GM19025 (cell line): ENCODE measurements around the gene SLC22A23.

Experiments
- ATAC-seq: cut with Tn5 transposase; IDR thresholded peaks from one replicate; pipeline ENCODE4 v1.9.1; 2021; ENCODE audit warnings: mild to moderate bottlenecking, low read depth, moderate library complexity; ENCODE audit not compliant: unreplicated experiment

Gene SLC22A23

DNA sequence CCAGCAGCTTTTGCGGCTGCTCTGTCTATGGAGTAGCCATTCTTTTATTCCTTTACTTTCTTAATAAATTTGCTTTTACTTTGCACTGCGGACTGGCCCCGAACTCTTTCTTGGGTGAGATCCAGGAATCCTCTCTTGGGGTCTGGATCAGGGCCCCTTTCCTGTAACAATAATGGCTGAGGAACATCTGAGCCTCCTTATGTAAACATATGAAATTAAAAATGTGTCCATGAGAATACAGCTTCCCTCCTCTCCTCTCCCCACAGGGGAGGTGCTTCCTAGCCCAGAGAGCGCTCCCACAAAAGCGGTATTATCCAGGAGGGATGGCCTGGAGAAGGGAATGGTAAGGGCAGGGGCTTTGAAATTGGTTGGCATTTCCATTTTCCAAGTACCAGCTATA lies 117.0 kb downstream of the SLC22A23 start:
- no peak for ATAC-seq

DNA sequence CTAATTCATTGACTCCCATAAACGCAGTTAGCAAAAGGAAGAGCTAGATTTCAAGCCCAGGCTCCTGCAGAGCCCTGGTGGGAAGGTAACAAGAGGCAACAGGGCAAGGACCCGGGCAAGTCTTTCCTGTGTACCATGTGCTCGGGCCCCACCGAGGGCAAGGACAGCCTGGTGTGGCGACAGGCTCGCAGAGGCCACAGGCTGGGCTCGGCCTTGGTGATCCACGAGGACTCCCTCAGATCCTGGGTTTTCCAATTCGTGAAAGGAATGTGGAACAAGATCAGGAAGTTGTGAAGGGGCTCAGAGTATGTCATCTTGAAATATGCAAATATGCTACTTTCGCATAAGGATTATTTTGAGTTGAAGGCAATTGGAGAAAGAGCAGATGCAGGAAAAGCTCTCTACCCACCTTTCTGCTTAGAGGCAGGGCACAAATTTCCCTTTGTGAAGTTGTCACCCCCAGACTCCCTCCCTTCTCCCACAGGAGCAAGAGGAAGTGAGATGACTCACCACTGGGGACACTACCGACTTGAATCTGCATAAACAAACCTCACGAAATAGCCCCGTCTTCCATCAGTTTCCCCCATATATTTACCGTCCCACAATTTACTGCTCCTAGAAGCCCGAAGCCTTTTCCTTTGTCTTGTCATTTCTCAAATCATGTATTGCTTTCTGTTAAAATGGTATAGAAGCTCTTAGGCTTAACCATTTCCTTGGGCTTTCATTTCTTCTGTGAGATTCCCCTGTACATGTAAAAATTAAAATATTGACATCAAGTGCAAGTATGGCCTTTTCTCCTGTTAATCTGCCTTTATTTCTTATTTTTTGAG lies 119.1 kb downstream of the SLC22A23 start:
- ATAC-seq, result no peak

GRCh38 chr6:3336859-3337515 lies 119.9 kb downstream of the SLC22A23 start:
- no peak for ATAC-seq

- no peak for ATAC-seq
Measured at GRCh38 chr6:3336066-3336786, 120.6 kb downstream of the SLC22A23 start.

DNA sequence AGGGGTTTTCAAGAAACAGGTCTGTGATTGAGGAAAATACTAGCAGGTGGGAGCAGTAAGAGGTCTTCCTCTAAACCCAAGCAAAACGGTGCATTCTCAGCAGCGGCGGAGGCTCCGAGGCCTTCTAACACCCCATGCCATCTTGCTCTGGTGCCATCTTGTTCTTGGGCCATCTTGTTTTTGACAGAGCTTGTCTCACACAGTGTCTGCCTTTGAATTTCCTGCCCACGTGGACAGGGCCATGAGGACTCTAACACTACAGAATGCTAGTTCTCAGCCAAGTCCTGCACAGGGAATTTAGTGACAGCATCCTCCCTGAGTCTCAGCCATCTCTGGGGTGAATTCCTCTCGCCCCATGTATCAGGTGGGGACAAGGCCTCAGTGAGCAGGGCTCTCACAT lies 121.7 kb downstream of the SLC22A23 start:
- no peak for ATAC-seq

GRCh38 chr6:3334555-3334954 lies 122.3 kb downstream of the SLC22A23 start:
- ATAC-seq, result no peak

- peak; percentile 57 for ATAC-seq
Measured at GRCh38 chr6:3333263-3333662, 123.6 kb downstream of the SLC22A23 start.

GRCh38 chr6:3331971-3332370 lies 124.9 kb downstream of the SLC22A23 start:
- ATAC-seq, result no peak

DNA sequence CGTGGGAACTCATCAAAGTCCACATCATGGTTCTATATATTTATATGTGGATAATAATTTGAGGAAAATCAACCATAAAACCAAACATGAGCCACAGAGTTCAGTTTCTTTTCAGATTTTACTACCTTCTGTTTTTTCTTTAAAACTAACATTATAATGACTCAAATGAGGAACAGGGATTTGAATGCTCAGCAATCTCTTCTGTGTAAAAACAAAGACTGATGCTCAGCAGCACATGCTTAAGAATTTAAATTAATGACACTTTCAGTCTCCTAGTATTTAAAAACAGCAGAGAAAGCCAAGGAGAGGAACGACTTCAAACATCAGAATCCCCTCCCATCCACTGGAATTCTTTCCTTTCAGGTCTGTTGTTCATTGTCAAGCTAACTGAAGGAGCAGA lies 125.4 kb downstream of the SLC22A23 start:
- ATAC-seq, result no peak

- ATAC-seq, result no peak
Measured at GRCh38 chr6:3330199-3330598, 126.7 kb downstream of the SLC22A23 start.

- ATAC-seq, result no peak
Measured at GRCh38 chr6:3329393-3330051, 127.3 kb downstream of the SLC22A23 start.

- no peak for ATAC-seq
Measured at GRCh38 chr6:3328796-3329195, 128.1 kb downstream of the SLC22A23 start.

GRCh38 chr6:3328145-3328544 lies 128.7 kb downstream of the SLC22A23 start:
- ATAC-seq, result no peak

- no peak for ATAC-seq
Measured at GRCh38 chr6:3327403-3327802, 129.4 kb downstream of the SLC22A23 start.

GRCh38 chr6:3326981-3327380 lies 129.9 kb downstream of the SLC22A23 start:
- ATAC-seq, result no peak

- no peak for ATAC-seq
Measured at GRCh38 chr6:3326184-3326971, 130.5 kb downstream of the SLC22A23 start.

DNA sequence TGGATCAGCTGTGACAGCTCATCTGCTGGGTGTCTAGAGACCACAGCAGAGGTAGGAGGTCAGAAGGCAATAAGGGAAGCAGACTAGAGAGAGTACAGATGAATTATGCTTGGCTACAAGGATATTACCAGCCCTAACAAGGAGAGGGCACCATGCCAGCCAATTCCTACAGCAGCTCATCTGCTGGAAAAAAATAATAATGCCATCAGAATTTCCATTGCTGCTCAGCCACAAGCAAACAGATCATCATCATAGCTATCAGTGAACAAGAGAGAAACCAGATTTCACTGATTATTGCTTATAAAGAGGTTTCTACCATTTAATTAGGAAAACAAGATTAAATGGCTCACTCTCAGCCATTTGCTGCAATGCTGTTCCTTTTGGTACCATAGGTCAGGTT lies 131.6 kb downstream of the SLC22A23 start:
- ATAC-seq, result no peak

DNA sequence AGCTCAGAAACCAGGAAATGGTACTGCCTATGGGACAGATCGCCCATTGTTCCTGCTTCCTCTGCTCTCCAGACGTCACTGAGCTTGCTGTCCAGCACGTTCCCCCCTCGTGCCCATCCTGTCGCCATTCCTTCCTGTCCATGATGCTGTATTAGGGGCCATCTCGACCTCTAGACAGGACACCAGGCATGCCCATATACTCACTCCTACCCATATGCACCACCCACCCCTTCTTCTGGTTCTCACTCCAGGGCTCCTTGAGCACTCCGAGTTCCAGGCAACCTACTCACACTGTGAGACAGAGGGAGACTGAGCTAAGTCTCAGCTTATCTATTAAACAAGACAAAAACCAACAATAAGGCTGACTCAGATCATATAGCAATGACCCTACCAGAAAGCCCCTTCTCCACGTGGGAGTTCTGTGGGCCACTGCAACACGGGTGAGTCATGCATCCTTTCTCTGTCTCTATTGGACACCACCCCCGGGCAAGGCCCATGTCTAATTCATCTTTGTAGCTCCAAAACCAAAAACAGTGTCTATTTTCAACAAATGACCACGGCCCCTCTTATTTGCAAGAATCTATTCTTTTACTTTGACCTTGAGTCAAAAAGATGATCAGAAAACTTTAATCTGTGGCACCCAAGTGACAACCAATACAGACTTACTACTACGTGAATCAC lies 132.4 kb downstream of the SLC22A23 start:
- ATAC-seq, result peak; percentile 83

- ATAC-seq, result no peak
Measured at GRCh38 chr6:3323696-3324261, 133.1 kb downstream of the SLC22A23 start.
